ENCODE data around the gene DRC1.

DRC1 gene

DNA sequence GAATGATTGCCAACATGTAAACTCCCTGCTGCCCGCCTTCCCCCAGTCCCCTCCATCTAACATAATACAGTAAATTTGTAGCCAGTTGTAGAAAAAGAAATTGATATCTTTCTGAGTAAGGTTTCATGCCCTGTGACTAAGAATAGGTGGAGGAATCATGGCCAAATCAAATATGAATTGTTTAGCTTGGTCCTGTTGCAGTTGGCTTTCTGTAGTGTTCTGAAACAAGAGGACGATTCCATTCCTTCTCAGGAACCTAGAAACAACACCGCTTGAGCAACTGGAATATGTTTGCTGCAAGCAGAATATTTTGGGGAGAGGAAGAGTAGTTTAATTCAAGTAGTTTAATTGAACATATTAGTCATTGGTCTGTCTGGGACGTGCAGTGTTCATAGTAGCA is 7.0 kb upstream of the DRC1 start:
- no peak overlapping the region for H3K18ac ChIP-seq (ENCODE audit: low read length)
- H3K79me1 ChIP-seq (ENCODE audit: low read depth, low read length) = no peaks in the 10 kb centered on the region
- H3K23ac ChIP-seq (ENCODE audit: low read depth, low read length, poor library complexity) = no peak overlapping the region
- H3K27ac ChIP-seq (replicated peaks; ENCODE audit: low read length) = no peak overlapping the region
- no peak for DNase-seq (ENCODE audit: low spot score)
- no peak overlapping the region for H4K8ac ChIP-seq (ENCODE audit: low read depth, low read length)
- no peak overlapping the region for H2BK12ac ChIP-seq (ENCODE audit: low read length)
- no peak overlapping the region for H3K14ac ChIP-seq (ENCODE audit: low read length)
- WGBS, 2 donors (ENCODE audit: extremely low coverage in 2 of 2, insufficient read length in 2 of 2, insufficient replicate concordance in 1 of 2) = no CpG with 5 or more reads among the region's 4 CpGs
- peaks cover 3 to 54% of the 10 kb centered on the region in 2 donors for H3K36me3 ChIP-seq (replicated peaks in 1 of 2; ENCODE audit: control insufficient read depth in 2 of 2, insufficient read depth in 2 of 2, low read length in 2 of 2)
- peaks cover 0 to 3% of the 10 kb centered on the region in 2 donors for H3K4me1 ChIP-seq (ENCODE audit: control insufficient read depth in 2 of 2, insufficient read depth in 1 of 2, low read depth in 1 of 2, low read length in 2 of 2)
- no peak overlapping the region for H3K4me2 ChIP-seq (ENCODE audit: insufficient read depth, low read length, poor library complexity, severe bottlenecking)
- no peak overlapping the region for H3K9ac ChIP-seq (ENCODE audit: low read depth, low read length, poor library complexity)
- H3K4me3 ChIP-seq (ENCODE audit: low read length in 2 of 2) = no peak overlapping the region
- no peak overlapping the region for H2BK120ac ChIP-seq (ENCODE audit: low read depth, low read length)
- H3K27me3 ChIP-seq (ENCODE audit: control insufficient read depth in 3 of 3, insufficient read depth in 3 of 3, low read depth in 1 of 3, low read length in 3 of 3) = no peaks in the 10 kb centered on the region
- no peak overlapping the region for H2AK5ac ChIP-seq (ENCODE audit: low read depth, low read length)
- no peak overlapping the region for H2AFZ ChIP-seq (ENCODE audit: low read length)
- H3K9me3 ChIP-seq (replicated peaks in 1 of 2; ENCODE audit: control insufficient read depth in 2 of 2, insufficient read depth in 1 of 2, low read depth in 1 of 2, low read length in 2 of 2) = no peaks in the 10 kb centered on the region
- no peak overlapping the region for H4K91ac ChIP-seq (ENCODE audit: low read depth, low read length, poor library complexity)
- no peak overlapping the region for H2BK5ac ChIP-seq (ENCODE audit: low read length)
- no peak overlapping the region for H3K4ac ChIP-seq (ENCODE audit: low read length)
- no peak overlapping the region for H2BK15ac ChIP-seq (ENCODE audit: low read length)

DNA sequence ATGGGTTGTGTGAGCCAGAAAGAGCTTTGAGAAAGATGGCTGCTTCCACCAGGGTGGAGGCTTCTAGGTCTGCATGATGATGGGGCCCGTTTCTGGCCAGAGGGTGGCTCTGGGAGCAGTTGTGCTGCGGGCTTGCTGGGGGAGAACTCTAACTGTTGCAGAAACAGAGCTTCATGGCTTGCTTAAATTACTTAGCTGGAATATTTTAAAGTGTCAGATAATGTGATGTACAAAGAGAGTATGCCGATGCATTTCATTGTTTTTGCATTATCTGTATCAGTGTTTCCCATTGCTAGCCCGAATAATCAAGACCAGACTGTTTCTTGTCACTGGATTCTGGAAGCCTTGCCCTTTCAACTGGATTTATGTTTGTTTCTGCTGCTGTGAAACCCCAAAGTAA is 6.3 kb upstream of the DRC1 start:
- Histone ChIP-seq H3K18ac (ENCODE audit: low read length) (no peak overlapping the region), H2BK5ac (ENCODE audit: low read length) (no peak overlapping the region), H3K14ac (ENCODE audit: low read length) (no peak overlapping the region), H3K9ac (ENCODE audit: low read depth, low read length, poor library complexity) (no peak overlapping the region), H3K4me2 (ENCODE audit: insufficient read depth, low read length, poor library complexity, severe bottlenecking) (no peak overlapping the region), H3K27ac (replicated peaks; ENCODE audit: low read length) (no peak overlapping the region), H3K79me1 (ENCODE audit: low read depth, low read length) (no peaks in the 10 kb centered on the region), H2AK5ac (ENCODE audit: low read depth, low read length) (no peak overlapping the region), H3K23ac (ENCODE audit: low read depth, low read length, poor library complexity) (no peak overlapping the region), H2BK120ac (ENCODE audit: low read depth, low read length) (no peak overlapping the region), H2BK15ac (ENCODE audit: low read length) (no peak overlapping the region), H3K9me3 (replicated peaks in 1 of 2; ENCODE audit: control insufficient read depth in 2 of 2, insufficient read depth in 1 of 2, low read depth in 1 of 2, low read length in 2 of 2) (no peaks in the 10 kb centered on the region), H3K4ac (ENCODE audit: low read length) (no peak overlapping the region), H2BK12ac (ENCODE audit: low read length) (no peak overlapping the region), H4K8ac (ENCODE audit: low read depth, low read length) (no peak overlapping the region), H3K4me1 (ENCODE audit: control insufficient read depth in 2 of 2, insufficient read depth in 1 of 2, low read depth in 1 of 2, low read length in 2 of 2) (peaks cover 0 to 7% of the 10 kb centered on the region in 2 donors), H2AFZ (ENCODE audit: low read length) (no peak overlapping the region), H3K27me3 (ENCODE audit: control insufficient read depth in 3 of 3, insufficient read depth in 3 of 3, low read depth in 1 of 3, low read length in 3 of 3) (no peaks in the 10 kb centered on the region), H3K4me3 (ENCODE audit: low read length in 2 of 2) (no peak overlapping the region), H4K91ac (ENCODE audit: low read depth, low read length, poor library complexity) (no peak overlapping the region), H3K36me3 (replicated peaks in 1 of 2; ENCODE audit: control insufficient read depth in 2 of 2, insufficient read depth in 2 of 2, low read length in 2 of 2) (peaks cover 3 to 47% of the 10 kb centered on the region in 2 donors)
- WGBS, 2 donors (ENCODE audit: extremely low coverage in 2 of 2, insufficient read length in 2 of 2, insufficient replicate concordance in 1 of 2) = no CpG with 5 or more reads among the region's 4 CpGs
- no peak for DNase-seq (ENCODE audit: low spot score)

DNA sequence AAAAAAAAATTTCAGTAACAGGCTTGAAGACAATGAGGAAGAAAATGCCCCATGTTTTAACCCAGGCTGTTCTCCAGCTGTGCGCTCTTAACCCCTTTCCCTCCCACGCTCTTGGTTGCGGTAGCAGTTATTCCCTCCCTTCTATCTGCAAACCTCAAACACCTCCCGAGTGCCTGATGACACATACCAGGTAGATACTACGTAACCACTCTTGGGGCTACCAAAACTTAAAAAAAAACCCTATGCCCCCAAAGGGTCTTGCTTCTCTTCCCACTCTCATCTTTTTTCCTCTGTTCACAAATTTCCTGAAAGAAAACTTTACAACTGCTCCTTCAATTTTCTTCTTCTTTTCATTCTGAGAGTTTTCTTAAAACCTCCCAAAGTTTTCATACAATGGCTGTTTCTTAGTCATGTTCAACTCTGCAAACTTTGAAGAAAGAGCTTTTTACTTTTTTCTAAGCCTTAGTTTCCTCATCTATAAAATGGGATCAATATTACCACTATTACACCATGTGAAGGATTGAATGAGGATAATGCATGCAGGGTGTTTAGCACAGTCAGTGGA is 4.9 kb upstream of the DRC1 start:
- no peak overlapping the region for H2BK15ac ChIP-seq (ENCODE audit: low read length)
- no peak overlapping the region for H2BK5ac ChIP-seq (ENCODE audit: low read length)
- no peak overlapping the region for H3K14ac ChIP-seq (ENCODE audit: low read length)
- no peak overlapping the region for H3K4me2 ChIP-seq (ENCODE audit: insufficient read depth, low read length, poor library complexity, severe bottlenecking)
- H3K27me3 ChIP-seq (ENCODE audit: control insufficient read depth in 3 of 3, insufficient read depth in 3 of 3, low read depth in 1 of 3, low read length in 3 of 3) = no peaks in the 10 kb centered on the region
- H3K9ac ChIP-seq (ENCODE audit: low read depth, low read length, poor library complexity) = no peak overlapping the region
- no peak overlapping the region for H2BK120ac ChIP-seq (ENCODE audit: low read depth, low read length)
- no CpG with 5 or more reads among the region's 5 CpGs for WGBS, 2 donors (ENCODE audit: extremely low coverage in 2 of 2, insufficient read length in 2 of 2, insufficient replicate concordance in 1 of 2)
- no peak overlapping the region for H3K27ac ChIP-seq (replicated peaks; ENCODE audit: low read length)
- H3K4ac ChIP-seq (ENCODE audit: low read length) = no peak overlapping the region
- no peak overlapping the region for H2BK12ac ChIP-seq (ENCODE audit: low read length)
- H3K18ac ChIP-seq (ENCODE audit: low read length) = no peak overlapping the region
- H2AK5ac ChIP-seq (ENCODE audit: low read depth, low read length) = no peak overlapping the region
- no peak overlapping the region for H3K4me3 ChIP-seq (ENCODE audit: low read length in 2 of 2)
- no peaks in the 10 kb centered on the region for H3K79me1 ChIP-seq (ENCODE audit: low read depth, low read length)
- no peaks in the 10 kb centered on the region for H3K9me3 ChIP-seq (replicated peaks in 1 of 2; ENCODE audit: control insufficient read depth in 2 of 2, insufficient read depth in 1 of 2, low read depth in 1 of 2, low read length in 2 of 2)
- no peak for DNase-seq (ENCODE audit: low spot score)
- H3K36me3 ChIP-seq (replicated peaks in 1 of 2; ENCODE audit: control insufficient read depth in 2 of 2, insufficient read depth in 2 of 2, low read length in 2 of 2) = peaks cover 0 to 33% of the 10 kb centered on the region in 2 donors
- no peak overlapping the region for H3K23ac ChIP-seq (ENCODE audit: low read depth, low read length, poor library complexity)
- H4K91ac ChIP-seq (ENCODE audit: low read depth, low read length, poor library complexity) = no peak overlapping the region
- no peak overlapping the region for H2AFZ ChIP-seq (ENCODE audit: low read length)
- peaks cover 3 to 7% of the 10 kb centered on the region in 2 donors for H3K4me1 ChIP-seq (ENCODE audit: control insufficient read depth in 2 of 2, insufficient read depth in 1 of 2, low read depth in 1 of 2, low read length in 2 of 2)
- no peak overlapping the region for H4K8ac ChIP-seq (ENCODE audit: low read depth, low read length)

DNA sequence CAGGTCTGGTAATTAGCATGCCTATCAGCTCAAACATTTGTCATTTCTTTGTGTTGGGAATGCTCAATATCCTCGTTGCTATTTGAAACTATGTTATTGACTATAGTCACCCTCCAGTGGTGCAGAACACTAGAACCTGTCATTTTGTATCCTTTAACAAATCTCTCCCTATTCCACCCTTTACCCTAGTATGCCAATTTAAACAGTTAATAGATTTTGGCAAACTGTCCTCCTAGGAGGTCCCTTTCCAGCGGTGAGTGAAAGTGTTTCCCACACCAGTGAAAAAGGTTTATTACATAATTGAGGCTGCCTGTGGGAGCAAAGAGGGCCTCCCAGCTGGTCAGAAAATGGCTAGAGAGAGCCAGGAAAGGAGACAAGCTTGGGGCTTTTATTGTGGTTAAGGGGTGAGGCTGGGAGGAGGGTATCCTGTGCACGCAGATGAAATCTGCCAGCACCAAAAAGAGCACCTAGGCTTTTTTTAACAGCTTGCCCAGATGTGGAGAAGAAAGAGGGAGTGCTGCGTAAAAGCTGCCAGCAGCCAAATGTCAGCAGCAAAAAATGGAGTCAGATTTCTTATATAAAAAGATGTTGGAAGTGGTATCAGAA is 1.8 kb upstream of the DRC1 start:
- Histone ChIP-seq H3K4me2 (ENCODE audit: insufficient read depth, low read length, poor library complexity, severe bottlenecking) (no peak overlapping the region), H3K36me3 (replicated peaks in 1 of 2; ENCODE audit: control insufficient read depth in 2 of 2, insufficient read depth in 2 of 2, low read length in 2 of 2) (peaks cover 0 to 14% of the 10 kb centered on the region in 2 donors), H3K18ac (ENCODE audit: low read length) (no peak overlapping the region), H3K79me1 (ENCODE audit: low read depth, low read length) (no peaks in the 10 kb centered on the region), H3K23ac (ENCODE audit: low read depth, low read length, poor library complexity) (no peak overlapping the region), H2AK5ac (ENCODE audit: low read depth, low read length) (no peak overlapping the region), H2BK12ac (ENCODE audit: low read length) (no peak overlapping the region), H2BK15ac (ENCODE audit: low read length) (no peak overlapping the region), H4K8ac (ENCODE audit: low read depth, low read length) (no peak overlapping the region), H3K14ac (ENCODE audit: low read length) (no peak overlapping the region), H3K9ac (ENCODE audit: low read depth, low read length, poor library complexity) (no peak overlapping the region), H3K27me3 (ENCODE audit: control insufficient read depth in 3 of 3, insufficient read depth in 3 of 3, low read depth in 1 of 3, low read length in 3 of 3) (no peaks in the 10 kb centered on the region), H3K9me3 (replicated peaks in 1 of 2; ENCODE audit: control insufficient read depth in 2 of 2, insufficient read depth in 1 of 2, low read depth in 1 of 2, low read length in 2 of 2) (no peaks in the 10 kb centered on the region), H3K4ac (ENCODE audit: low read length) (no peak overlapping the region), H4K91ac (ENCODE audit: low read depth, low read length, poor library complexity) (no peak overlapping the region), H2BK5ac (ENCODE audit: low read length) (no peak overlapping the region), H3K27ac (replicated peaks; ENCODE audit: low read length) (no peak overlapping the region), H3K4me1 (ENCODE audit: control insufficient read depth in 2 of 2, insufficient read depth in 1 of 2, low read depth in 1 of 2, low read length in 2 of 2) (peaks cover 5 to 7% of the 10 kb centered on the region in 2 donors), H3K4me3 (ENCODE audit: low read length in 2 of 2) (no peak overlapping the region), H2AFZ (ENCODE audit: low read length) (no peak overlapping the region), H2BK120ac (ENCODE audit: low read depth, low read length) (no peak overlapping the region)
- WGBS, 2 donors (ENCODE audit: extremely low coverage in 2 of 2, insufficient read length in 2 of 2, insufficient replicate concordance in 1 of 2) = no CpG with 5 or more reads among the region's 4 CpGs
- no peak for DNase-seq (ENCODE audit: low spot score)

Measured in neuronal stem cell (in vitro differentiated cells).